D721Med (cell line): Measurements from ENCODE around the gene KREMEN1.

Experiments used
- DNase-seq: peaks from one replicate; pipeline ENCODE4 v3.0.0; 2011; ENCODE audit warnings: low spot score; ENCODE audit not compliant: insufficient read length
- FAIRE-seq: peaks from 2 replicates; lab custom pipeline; 2011; peaks lifted over from hg19 to GRCh38; lab: Jason Lieb, UNC
- CTCF ChIP-seq: IDR thresholded peaks from 2 replicates; pipeline ENCODE4 v1.5.1; 2012; ENCODE audit warnings: mild to moderate bottlenecking, control low read depth; ENCODE audit not compliant: insufficient read depth; ENCODE audit errors: missing control alignments

The KREMEN1 gene

GRCh38 chr22:29096736-29097669 is 24.2 kb downstream of the KREMEN1 start:
- no peak for TF ChIP-seq CTCF
- no peak for FAIRE-seq
- DNase-seq: no peak

- no peak for TF ChIP-seq CTCF
These were observed 25.5 kb downstream of the KREMEN1 start for GRCh38 chr22:29098296-29098695.

GRCh38 chr22:29102300-29102699 is 29.5 kb downstream of the KREMEN1 start:
- DNase-seq: no peak
- FAIRE-seq: no peak
- no peak for TF ChIP-seq CTCF

More at GRCh38 chr22:29098296-29098695, 25.5 kb downstream of the KREMEN1 start:
- FAIRE-seq (no peak), DNase-seq (no peak)

GRCh38 chr22:29103121-29103520 is 30.3 kb downstream of the KREMEN1 start:
- TF ChIP-seq CTCF: no peak
- no peak for DNase-seq
- no peak for FAIRE-seq

GRCh38 chr22:29105468-29105867 is 32.6 kb downstream of the KREMEN1 start:
- FAIRE-seq: no peak
- TF ChIP-seq CTCF: no peak

GRCh38 chr22:29106839-29107238 is 34.0 kb downstream of the KREMEN1 start:
- DNase-seq: no peak
- TF ChIP-seq CTCF: no peak
- FAIRE-seq: no peak

More at GRCh38 chr22:29105468-29105867, 32.6 kb downstream of the KREMEN1 start:
- DNase-seq: no peak

- DNase-seq (no peak), FAIRE-seq (no peak)
- TF ChIP-seq CTCF: no peak
These were observed 35.3 kb downstream of the KREMEN1 start for GRCh38 chr22:29108137-29108536.
